HG03060 (cell line): ENCODE measurements around the gene CCIN.
"Not testable (repeated sequence)": the region's sequence is repeated elsewhere in the genome, so short reads cannot be mapped to it uniquely, and the experiment has no call there.

Source experiments
- ATAC-seq: cut with Tn5 transposase; IDR thresholded peaks from one replicate; pipeline ENCODE4 v1.9.1; 2021; ENCODE audit warnings: low read depth, moderate number of reproducible peaks; ENCODE audit not compliant: unreplicated experiment

The CCIN gene

DNA sequence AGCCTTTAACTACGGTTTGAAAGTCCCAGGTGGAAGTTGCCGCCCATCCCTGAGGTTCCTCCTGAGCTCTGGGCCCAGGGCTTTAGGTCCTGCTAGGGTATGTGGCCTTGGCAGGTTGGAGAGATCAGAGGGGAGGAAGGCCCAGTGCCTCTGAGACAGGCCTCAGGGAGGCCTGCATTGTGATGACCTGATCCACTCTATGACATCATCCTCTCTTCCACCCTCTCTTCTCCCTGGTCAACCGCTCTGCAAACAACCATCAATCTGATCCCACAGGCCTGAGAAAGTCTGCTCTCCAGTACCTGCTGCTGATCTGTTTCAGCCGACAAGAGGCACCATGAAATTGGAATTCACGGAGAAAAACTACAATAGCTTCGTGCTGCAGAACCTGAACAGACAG lies at the start of gene CCIN:
CCIN (plus strand) TSS at position 223 of the 400 bp plus-strand sequence; CDS start at position 338, 115 bp downstream.
- ATAC-seq, result no peak

DNA sequence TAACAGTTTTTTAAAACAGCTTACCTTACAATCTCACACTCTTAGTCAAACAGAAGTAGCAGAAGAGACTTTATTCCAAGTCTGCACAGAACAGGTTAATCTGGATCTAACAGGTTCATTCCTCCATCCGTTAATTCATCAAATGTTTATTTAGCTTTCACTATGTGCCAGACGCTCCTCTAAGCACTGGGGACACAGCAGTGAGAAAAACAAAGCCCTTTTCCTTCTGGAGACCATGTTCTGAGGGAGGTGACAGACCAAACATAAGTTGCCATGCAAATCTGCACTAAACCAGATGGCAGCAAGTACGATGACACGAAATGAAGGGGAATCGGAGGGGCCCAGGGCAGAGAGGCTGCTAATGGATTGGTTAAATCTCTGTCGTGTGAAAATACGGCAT lies 49.7 kb upstream of the CCIN start:
- no peak for ATAC-seq

DNA sequence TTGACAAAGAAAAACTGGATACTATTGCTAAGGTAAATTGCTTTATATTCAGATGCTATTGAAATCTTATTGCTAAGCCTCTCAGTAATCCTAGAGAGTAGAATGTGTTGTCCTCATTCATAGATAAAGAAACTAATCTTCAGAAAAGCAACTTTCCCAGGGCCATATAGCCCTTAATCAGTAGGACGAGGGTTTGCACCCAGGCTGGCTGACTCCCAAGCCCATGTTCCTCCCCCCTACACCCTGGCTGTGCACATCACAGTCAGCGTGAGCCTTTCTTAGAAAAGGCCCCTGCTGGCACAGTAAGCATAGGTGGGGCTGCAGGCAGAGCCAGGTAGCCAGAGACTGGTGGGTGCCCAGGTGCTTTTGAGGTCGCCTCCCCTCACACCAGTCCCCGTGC lies 48.5 kb upstream of the CCIN start:
- no peak for ATAC-seq

DNA sequence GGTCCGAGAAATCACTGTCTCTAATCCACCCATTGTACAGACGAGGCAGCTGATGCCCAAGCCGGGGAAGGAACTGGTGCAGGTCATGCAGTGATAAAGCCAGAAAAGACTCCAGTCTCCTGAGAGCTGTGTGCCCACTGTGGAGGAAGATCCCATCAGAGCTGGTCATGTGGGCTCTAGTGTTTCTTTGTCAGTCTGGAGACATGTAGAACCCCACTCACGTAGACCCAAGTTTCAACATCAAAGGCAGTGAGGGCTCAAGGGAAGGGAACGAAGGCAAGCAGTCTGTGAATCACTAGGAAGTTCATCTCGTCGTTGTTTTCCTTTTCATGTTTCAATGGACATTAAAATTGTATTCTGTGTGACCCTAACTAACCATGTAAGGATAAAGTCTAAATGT lies 47.2 kb upstream of the CCIN start:
- ATAC-seq, result no peak

DNA sequence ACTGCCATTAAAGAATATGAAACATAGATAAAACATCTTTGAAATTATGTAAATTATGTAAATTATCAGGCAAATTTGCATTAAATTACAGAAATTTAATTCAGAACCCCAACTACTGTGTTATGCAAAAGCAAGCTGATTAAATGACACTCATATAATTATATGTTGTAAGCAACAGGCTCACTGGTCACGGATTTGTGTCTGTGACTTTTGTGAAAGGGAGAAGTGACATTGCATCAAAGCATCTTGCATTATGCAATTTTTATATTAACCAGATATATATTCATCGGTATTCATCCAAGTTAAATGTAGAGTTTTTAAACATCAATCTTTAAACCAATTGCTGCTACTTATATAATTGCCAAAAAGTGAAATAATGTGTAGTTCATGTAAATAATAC lies 45.7 kb upstream of the CCIN start:
- ATAC-seq, result no peak

DNA sequence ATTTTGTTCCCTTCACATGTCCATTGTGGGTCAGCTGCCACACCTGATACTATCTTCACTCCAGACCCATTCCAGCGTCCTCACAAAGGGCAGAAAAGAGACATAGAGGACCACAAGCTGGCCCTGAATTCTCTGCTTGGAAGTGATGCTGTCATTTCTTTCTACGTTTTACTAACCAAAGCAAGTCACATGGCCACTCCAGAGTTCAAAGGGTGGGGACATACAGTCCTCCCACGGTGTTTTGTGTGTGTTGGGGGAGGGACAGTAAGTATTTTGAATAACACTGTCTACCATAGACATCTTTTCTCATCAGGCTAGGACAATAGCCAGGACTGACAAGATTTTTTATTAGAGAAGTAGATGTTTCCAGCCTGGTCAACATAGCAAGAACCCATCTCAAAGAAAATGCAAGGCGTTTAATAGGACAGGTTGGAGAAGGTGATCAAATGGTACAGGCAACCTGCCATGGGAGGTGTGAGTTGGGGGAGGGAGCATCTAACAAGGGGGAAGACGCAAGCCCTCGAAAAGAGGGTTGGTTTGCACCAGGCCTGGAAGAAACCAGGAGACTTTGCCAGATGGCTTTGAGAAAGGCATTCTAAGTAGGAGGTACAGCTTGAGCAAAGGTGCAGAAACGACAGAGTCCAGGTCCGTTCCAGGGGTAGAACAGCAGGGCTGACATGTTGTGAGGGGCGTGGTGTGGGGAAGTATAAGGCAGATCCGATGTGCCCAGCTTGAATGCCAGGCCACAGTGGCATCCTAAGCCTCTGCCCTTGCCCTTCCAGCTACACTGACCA lies 43.9 kb upstream of the CCIN start:
- ATAC-seq, result no peak

DNA sequence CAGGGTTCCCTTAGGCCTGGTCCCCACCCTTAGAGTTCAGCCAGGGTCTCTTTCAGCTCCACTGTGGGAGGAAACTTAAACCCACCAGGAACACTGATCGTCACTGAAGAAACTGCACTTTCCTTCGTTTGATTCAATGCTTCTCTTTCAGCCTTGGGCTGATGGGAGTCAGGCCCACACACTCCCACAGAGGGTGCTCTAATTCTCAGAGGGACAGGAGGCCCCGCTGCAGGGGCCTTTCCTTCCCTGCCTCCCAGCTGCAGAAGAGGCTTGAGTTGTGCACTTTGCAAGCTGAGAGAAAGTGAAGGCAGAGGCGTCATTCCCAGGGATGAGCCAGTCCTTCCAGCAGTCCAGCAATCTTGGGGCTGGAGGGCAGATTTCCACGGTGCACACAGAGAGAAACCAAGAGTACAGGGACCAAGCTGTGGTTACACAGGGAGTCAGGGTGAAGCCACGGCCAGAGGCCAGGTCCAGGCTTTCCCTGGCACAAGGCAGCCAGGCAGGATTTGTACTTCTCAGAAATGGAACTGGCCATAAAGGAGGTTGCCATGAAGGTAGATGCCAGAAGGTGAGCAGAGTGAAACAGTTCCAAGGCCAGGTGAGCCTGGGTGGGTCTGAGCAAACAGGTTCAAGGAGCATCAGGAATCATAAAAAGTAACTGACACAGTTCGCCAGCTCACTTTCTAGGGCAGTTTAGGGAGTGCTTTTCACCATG lies 43.0 kb upstream of the CCIN start:
- no peak for ATAC-seq

DNA sequence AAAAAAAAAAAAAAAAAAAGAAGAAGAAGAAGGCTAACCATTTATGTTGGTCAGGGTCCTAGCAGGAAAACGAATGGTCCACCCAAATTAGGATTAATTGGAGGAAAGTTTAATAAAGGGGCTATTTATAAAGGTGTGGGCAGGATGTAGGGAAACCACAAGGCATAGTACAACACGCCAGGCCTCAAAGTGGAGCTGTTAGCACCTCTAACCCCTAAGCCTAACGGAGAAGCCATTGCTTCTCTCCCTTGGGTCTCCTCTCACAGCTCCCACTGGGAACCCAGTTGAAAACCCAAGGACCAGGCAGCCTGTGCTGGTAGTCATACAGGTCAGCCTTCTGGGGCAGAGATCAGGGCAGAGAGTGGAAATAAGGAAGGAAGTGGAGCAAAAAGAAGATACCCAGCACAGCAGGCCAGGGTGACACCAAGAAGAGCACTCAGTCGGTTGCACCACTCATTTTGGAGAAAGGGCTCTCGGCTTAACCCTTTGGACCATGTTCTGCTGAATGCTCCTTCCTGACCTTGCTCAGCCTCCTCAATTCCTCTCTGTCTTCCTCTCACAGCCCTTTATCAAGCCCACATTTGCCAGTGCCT lies 41.4 kb upstream of the CCIN start:
- ATAC-seq, result no peak

DNA sequence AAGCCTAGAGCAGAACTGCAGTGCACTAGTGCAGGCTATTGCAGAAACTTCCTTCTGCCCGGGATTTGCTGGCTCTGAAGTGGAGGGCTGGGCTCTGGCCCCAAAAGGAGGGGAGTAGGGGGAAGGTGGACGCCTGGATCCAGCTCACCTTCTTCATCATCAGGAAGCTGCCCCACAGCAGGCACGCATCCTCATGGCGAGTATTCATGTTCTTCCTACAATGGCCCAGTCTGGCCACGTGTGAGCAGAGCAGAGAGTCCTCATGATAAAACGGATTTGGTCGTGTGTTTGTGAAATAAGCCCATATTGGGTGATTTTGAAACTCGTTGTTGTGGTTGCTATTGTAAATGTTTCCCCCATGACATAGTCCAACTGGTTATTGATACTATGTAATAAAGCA lies 40.8 kb upstream of the CCIN start:
- ATAC-seq, result no peak

DNA sequence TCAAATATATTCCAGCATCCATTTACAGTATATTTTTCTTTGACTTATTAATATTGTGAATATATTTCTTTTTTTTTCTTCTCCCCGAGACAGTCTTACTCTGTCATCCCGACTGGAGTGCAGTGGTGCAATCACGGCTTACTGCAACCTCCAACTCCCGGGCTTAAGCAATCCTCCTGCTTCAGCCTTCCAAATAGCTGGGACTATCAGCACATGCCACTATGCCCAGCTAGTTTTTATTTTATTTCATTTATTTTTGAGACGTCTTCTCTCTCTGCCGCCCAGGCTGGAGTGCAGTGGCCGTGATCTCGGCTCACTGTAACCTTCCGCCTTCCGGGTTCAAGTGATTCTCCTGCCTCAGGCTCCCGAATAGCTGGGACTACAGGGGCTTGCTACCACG lies 40.0 kb upstream of the CCIN start:
- ATAC-seq, result no peak

DNA sequence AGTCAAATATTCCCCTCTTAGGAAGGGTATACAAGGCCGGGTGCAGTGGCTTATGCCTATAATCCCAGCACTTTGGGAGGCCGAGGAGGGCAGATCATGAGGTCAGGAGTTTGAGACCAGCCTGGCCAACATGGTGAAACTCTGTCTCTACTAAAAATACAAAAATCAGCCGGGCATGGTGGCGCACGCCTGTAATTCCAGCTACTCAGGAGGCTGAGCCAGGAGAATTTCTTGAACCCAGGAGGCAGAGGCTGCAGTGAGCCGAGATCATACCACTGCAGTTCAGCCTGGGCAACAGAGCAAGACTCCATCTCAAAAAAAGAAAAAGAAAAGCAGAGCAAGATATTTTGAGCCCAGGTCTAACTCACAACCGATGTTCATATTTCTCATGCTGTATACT lies 37.5 kb upstream of the CCIN start:
- ATAC-seq, result not testable (repeated sequence)

DNA sequence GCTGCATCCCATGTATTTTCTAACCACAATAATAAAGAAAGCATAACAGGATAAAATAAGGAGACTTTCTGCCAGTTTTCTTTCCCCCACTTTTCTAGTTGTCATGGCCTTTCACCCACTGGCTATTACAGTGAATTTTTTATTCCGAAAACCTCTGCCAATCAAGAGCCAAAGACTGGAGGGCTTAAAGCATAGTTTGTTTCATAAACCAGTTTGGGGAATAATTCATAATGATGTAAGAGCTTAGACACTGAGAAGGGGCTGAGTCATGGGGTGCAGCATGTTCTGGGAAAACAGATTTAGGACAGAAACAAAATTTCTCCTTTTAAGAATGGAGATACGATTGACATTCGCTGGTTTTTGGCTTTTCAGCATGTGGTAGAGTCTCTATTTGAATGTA lies 37.1 kb upstream of the CCIN start:
- ATAC-seq, result no peak

DNA sequence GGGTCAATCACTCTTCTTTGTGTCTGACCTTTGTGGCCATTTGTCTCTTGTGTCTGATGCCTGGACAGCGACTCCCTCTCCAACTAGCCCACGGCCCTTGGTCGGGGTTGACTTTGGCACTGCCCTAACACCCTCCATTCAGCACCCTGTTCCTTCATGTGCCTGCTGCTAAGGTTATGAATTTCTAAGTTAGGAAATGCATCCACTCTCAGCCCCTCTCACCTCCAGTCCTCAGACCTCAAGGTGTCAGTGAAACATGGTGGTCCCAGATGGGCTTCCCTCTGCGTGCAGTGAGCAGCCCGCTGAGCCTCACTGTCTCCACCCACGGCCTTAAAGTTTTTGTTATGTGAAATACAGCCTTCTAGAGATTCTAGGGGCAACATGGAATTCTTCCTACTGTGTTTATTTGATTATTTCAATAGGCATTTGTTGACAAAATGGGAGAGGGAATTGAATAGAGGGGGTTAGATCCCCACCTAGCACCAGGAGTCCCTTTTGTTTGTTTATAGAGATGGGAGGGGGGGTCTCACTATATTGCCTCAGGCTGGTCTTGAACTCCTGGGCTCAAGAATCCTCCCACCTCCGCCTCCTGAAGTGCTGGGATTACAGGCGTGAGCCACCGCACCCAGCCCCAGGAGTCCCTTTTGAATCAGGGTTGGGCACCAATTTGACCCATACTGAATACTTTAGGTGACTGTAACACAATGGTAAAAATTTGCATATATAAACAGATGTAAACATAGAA lies 34.3 kb upstream of the CCIN start:
- no peak for ATAC-seq

DNA sequence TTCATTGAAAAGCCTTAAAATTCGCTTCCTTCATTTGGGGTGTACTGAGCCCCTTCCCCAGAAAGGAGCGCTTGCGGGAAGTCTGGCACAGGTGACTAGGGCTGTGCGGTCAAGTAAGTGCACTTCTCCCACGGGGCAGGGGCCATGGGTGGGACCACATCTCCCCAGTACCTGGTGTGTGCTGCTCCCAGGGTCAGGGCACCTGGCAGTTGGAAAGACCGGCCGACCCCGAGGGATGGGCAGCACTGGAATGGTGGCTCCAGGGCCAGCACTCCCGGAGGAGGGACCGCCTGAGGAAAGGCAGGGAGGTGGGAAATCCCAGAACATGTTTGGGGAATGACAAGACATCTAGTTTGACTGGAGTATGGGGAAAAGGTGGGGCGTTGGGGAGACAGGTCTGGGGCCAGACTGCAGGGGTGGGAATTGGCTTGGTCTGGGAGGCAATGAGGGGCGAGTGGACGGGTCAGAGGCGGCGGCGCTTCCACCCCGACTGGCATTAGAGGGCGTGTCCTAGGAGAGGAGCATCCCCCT lies 33.4 kb upstream of the CCIN start:
- ATAC-seq, result no peak

DNA sequence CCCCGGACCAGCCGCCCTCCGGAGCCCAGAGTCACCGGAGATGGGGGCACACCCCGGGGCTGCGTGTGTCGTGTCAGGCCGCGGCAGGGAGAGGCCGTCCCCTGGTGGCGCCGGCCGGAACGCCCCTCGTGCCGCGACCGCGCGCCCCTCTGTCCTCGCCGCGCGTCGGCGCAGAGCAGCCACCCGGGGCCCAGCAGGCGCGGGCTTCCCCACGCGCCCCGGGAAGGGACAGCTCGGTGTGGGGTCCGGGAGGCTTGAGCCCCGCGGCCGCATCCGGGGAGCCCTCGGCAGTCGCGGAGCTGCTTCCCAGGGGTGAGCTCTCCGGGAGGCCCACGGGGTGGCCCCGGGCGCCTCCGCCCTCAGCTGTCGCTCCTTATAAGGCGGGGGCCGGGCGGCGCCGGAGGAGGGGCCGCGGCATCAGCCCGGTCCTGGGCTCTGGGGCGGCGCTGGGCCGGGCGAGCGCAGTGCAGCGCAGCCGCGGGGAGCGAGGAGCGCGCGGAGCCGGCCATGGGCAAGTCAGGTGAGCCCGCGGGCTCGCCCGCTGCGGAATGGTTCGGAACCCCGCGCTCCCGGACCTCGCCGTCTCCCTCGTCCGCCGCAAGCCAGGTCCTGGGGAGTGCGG lies 32.8 kb upstream of the CCIN start, which contains the start of gene GLIPR2:
GLIPR2 (plus strand) TSS at position 462 of the 622 bp plus-strand sequence; CDS start at position 508, 46 bp downstream.
- no peak for ATAC-seq

DNA sequence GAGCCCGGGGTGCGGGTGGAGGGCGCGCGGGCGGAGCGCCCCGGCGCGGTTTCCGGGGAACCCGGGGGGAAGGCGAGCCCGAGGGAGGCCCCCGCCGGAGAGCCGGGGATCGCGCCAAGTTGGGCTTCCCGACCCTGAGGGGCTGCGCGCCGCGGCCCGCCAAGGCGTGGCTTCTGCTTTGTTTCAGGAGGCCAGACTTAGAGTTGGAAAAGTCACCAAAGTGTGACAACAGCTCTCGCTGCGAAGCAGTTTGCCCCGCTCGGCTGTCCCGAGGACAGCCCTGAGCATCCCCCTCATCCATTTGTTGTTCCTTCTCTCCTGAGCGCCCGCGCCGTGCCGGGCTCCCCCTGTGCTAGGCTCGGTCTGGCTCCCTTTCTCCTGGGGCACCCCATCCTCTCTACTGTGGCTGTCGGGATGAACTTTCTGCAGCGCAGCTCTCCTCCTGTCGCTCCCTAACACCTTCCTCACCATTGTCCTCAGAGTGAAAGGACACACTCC lies 32.2 kb upstream of the CCIN start:
- no peak for ATAC-seq

DNA sequence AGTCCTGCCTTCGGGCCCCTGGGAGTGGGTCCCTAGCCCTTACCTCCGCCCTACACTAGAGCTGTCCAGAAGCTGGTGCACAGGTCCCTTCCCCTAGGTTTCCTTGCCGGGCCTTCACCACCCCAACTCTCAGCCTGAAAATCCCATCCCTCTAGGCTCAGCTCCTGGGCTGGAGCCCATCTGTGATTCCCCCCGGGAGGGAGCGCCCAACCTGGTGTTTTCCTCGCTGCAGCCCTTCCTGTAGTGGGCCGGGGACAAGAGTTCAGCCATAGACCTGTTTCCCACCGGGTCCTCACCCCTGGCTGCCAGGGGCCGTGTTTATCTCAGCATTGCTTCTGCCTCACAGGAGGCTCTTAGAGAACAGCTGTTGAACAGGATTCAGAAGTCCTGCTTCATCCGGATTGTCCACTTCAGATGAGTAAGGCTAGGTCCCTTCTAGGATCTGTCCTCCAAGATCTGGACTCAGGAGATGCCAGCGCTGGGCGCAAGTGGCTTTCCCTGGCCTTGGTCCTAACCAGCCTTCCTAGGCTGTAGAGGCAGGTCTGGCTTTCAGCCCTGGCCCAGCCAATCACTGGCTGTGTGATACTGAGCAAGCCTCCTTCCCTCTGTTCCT lies 31.7 kb upstream of the CCIN start:
- ATAC-seq, result no peak

DNA sequence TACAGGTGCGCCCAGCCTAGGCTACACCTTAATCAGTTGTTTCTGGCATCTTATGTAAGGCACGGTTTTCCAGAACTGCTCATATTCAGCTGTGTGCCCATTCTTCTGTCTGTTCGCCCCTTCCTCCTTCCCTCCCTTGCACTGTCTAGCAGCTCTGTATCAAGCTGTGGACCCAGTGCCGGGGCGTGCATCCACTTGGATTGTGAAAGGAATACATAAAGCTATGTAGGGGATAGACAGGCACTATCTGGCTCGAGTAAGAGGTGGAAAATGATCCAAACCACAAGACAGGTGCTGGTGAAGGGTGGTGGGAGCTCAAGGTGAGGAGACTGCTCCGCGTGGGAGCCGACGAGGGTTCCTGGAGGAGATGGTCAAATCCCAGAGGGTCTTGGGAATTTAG lies 30.7 kb upstream of the CCIN start:
- no peak for ATAC-seq

DNA sequence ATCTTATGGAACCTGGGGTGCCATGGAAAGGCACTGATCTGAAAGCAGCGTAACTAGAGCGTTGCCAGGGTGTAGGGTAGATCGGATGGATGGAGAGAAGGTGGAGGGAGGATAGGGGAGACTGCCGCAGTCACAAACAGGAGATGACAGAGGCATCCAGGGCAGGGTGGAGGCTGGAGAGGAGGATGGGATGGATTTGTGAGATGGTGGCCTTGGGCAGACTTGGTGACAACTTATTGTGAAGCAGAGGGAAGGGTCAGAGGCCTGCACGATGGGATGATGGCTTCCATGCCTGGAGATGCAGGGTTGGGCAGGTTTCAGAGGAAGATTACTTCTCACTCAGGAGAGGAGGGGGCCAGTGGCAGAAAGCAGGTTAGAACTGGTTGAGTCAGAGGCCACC lies 30.3 kb upstream of the CCIN start:
- no peak for ATAC-seq
